Activated CD4-positive, alpha-beta T cell treated with anti-CD3 and anti-CD28 coated beads for 24 hours (primary cell): ENCODE measurements around the gene GOLGA6L10.
"Not testable (repeated sequence)": the region's sequence is repeated elsewhere in the genome, so short reads cannot be mapped to it uniquely, and the experiment has no call there.

Experiments
- DNase-seq, 2 donors: peaks; one replicate each; pipeline ENCODE4 v3.0.0-alpha.2; 2020; ENCODE audit warnings: low read depth in 2 of 2

GOLGA6L10 gene

GRCh38 chr15:82317516-82317915 is 31.8 kb downstream of the GOLGA6L10 start:
- DNase-seq, result not testable (repeated sequence)

GRCh38 chr15:82317091-82317489 is 32.2 kb downstream of the GOLGA6L10 start:
- DNase-seq, result no peak

- DNase-seq, result not testable (repeated sequence)
Measured at GRCh38 chr15:82316247-82317090, 32.8 kb downstream of the GOLGA6L10 start.

- no peak for DNase-seq
Measured at GRCh38 chr15:82315519-82316246, 33.6 kb downstream of the GOLGA6L10 start.

GRCh38 chr15:82314769-82315518 is 34.3 kb downstream of the GOLGA6L10 start:
- no peak for DNase-seq

GRCh38 chr15:82313951-82314768 is 35.1 kb downstream of the GOLGA6L10 start:
- not testable (repeated sequence) for DNase-seq

- DNase-seq, result no peak
Measured at GRCh38 chr15:82313446-82313845, 35.8 kb downstream of the GOLGA6L10 start.

- no peak for DNase-seq
Measured at GRCh38 chr15:82312586-82313349, 36.5 kb downstream of the GOLGA6L10 start.

GRCh38 chr15:82311321-82311720 is 38.0 kb downstream of the GOLGA6L10 start:
- not testable (repeated sequence) for DNase-seq

GRCh38 chr15:82309802-82310201 is 39.5 kb downstream of the GOLGA6L10 start:
- no peak for DNase-seq

GRCh38 chr15:82307714-82308081 is 41.6 kb downstream of the GOLGA6L10 start:
- DNase-seq, result no peak

GRCh38 chr15:82306791-82307713 is 42.2 kb downstream of the GOLGA6L10 start:
- DNase-seq, result no peak

- DNase-seq, result no peak
Measured at GRCh38 chr15:82305621-82306048, 43.6 kb downstream of the GOLGA6L10 start.

GRCh38 chr15:82304778-82305090 is 44.5 kb downstream of the GOLGA6L10 start:
- DNase-seq, result no peak

GRCh38 chr15:82303956-82304777 is 45.1 kb downstream of the GOLGA6L10 start:
- no peak for DNase-seq

GRCh38 chr15:82301296-82302016 is 47.8 kb downstream of the GOLGA6L10 start:
- no peak for DNase-seq

GRCh38 chr15:82300883-82301282 is 48.4 kb downstream of the GOLGA6L10 start:
- no peak for DNase-seq

- not testable (repeated sequence) for DNase-seq
Measured at GRCh38 chr15:82300326-82300725, 48.9 kb downstream of the GOLGA6L10 start.
